AG04450 (cell line): ENCODE results near the gene SSR2. TPM values are rescaled to one million over a fixed set of nuclear protein-coding genes. Genes with fewer than 3 reads are reported as not detected.

Experiments used
- CTCF ChIA-PET: fragments of 300-600, 350-600 bp; formaldehyde crosslinking; extraction: SDS; loops from one replicate; lab custom pipeline; 2022; ENCODE audit warnings: antibody characterized with exemption, inconsistent platforms; lab: Charles Lee
- POLR2A ChIA-PET: fragments of 350-600 bp; formaldehyde crosslinking; extraction: SDS; loops from one replicate; lab custom pipeline; 2021; ENCODE audit warnings: antibody characterized with exemption, inconsistent platforms; lab: Yijun Ruan, JAX
- DNase-seq: peaks from one replicate; pipeline ENCODE4 v3.0.0-alpha.2; 2011; ENCODE audit warnings: low read depth, low spot score
- H3K27ac ChIP-seq: one replicate; pipeline ENCODE4 v1.5.1; 2012; ENCODE audit warnings: low read depth, low read length, control low read depth
- H3K27me3 ChIP-seq: one replicate; pipeline ENCODE4 v1.6.0; 2012; ENCODE audit warnings: low read length; ENCODE audit not compliant: control insufficient read depth, insufficient read depth
- H3K4me3 ChIP-seq: 2 replicates; pipeline ENCODE4 v1.5.1; 2011; ENCODE audit warnings: mild to moderate bottlenecking, low read depth, low read length, control low read depth
- H3K9me3 ChIP-seq: 2 replicates; pipeline ENCODE4 v1.5.1; 2012; ENCODE audit warnings: low read length; ENCODE audit not compliant: control insufficient read depth, insufficient read depth
- CTCF ChIP-seq: IDR thresholded peaks from 2 replicates; pipeline ENCODE4 v1.5.1; 2011; ENCODE audit warnings: low read depth, low read length, control low read depth, inconsistent platforms
- polyA plus RNA-seq: library from polyadenylated mRNA; depleted of rRNA; stranded (reverse); fragments of >200 nt; gene quantifications from 2 replicates; pipeline ENCODE4 v1.2.3, GENCODE V29; 2011

The SSR2 gene
- polyA plus RNA-seq, 1 experiment, result 867 TPM

GRCh38 chr1:156053768-156054499, 33.2 kb upstream of the SSR2 start, which contains the start of gene UBQLN4:
UBQLN4 (minus strand) TSS chr1:156053798; CDS start chr1:156053701, 97 bp downstream.
- ChIA-PET CTCF (interaction anchor here (0.6 to 1.5 kb wide), 5 partner anchors 12 to 147 kb away, joined by 3 to 4 read pairs (median 3); no protein-coding TSS in a partner anchor), POLR2A (interaction anchor here (0.6 to 1.0 kb wide), 3 partner anchors 9 to 199 kb away, joined by 4 to 7 read pairs (median 4); no protein-coding TSS in a partner anchor)
- peak; percentile 39 for TF ChIP-seq CTCF
- Histone ChIP-seq H3K9me3 (peaks cover 3% of the 10 kb centered on the region; the same call in 1 of the 2 replicates), H3K4me3 (peak within 1 kb of the TSS; percentile 98), H3K27me3 (no peaks in the 10 kb centered on the region), H3K27ac (peak within 1 kb of the TSS; percentile 93)
- no peak for DNase-seq

- H3K27ac ChIP-seq, result peak overlapping the region; percentile 21
- peak; percentile 45 for TF ChIP-seq CTCF
- no peak for DNase-seq
- ChIA-PET CTCF (interaction anchor here (0.6 to 1.5 kb wide), 4 partner anchors 13 to 115 kb away, joined by 3 to 4 read pairs (median 3); no protein-coding TSS in a partner anchor), POLR2A (interaction anchor here (0.6 to 0.9 kb wide), 2 partner anchors 77 to 199 kb away, joined by 4 to 7 read pairs; no protein-coding TSS in a partner anchor)
- peaks cover 3% of the 10 kb centered on the region; the same call in 1 of the 2 replicates for H3K9me3 ChIP-seq
- H3K27me3 ChIP-seq, result no peaks in the 10 kb centered on the region
- peak overlapping the region; percentile 78 for H3K4me3 ChIP-seq
Measured at GRCh38 chr1:156052862-156053767, 32.4 kb upstream of the SSR2 start.

- POLR2A ChIA-PET, result no interaction called here
- Histone ChIP-seq H3K9me3 (peaks cover 3% of the 10 kb centered on the region; the same call in 1 of the 2 replicates), H3K27me3 (no peaks in the 10 kb centered on the region), H3K27ac (no peak overlapping the region), H3K4me3 (no peak overlapping the region)
- DNase-seq, result no peak
- CTCF ChIA-PET, result interaction anchor here (1.1 kb wide), 2 partner anchors 16 to 26 kb away, joined by 3 read pairs; no protein-coding TSS in a partner anchor
- no peak for TF ChIP-seq CTCF
Measured at GRCh38 chr1:156051011-156051725, 30.4 kb upstream of the SSR2 start.

- TF ChIP-seq CTCF, result no peak
- CTCF ChIA-PET, result no interaction called here
Measured at GRCh38 chr1:156050376-156050775, 29.6 kb upstream of the SSR2 start.

More at GRCh38 chr1:156050376-156050775, 29.6 kb upstream of the SSR2 start:
- peaks cover 3% of the 10 kb centered on the region; the same call in 1 of the 2 replicates for H3K9me3 ChIP-seq
- no peak for DNase-seq
- no peaks in the 10 kb centered on the region for H3K27me3 ChIP-seq
- no peak overlapping the region for H3K4me3 ChIP-seq
- H3K27ac ChIP-seq, result no peak overlapping the region
- POLR2A ChIA-PET, result no interaction called here
